GM10266 (cell line): Measurements from ENCODE around the gene CSNK1G3.

Experiments
- DNase-seq: peaks from one replicate; pipeline ENCODE4 v3.0.0; 2012; ENCODE audit errors: extremely low spot score
- TF ChIP-seq, protein P1 (sequence below): IDR thresholded peaks from 2 replicates; pipeline ENCODE4 v1.5.1; 2012; ENCODE audit warnings: mild to moderate bottlenecking, low read depth; ENCODE audit not compliant: control insufficient read depth, insufficient read depth; ENCODE audit errors: missing control alignments

The CSNK1G3 gene

GRCh38 chr5:123514615-123515355 is 2.8 kb downstream of the CSNK1G3 start:
- DNase-seq: no peak
- TF ChIP-seq, protein P1, sequence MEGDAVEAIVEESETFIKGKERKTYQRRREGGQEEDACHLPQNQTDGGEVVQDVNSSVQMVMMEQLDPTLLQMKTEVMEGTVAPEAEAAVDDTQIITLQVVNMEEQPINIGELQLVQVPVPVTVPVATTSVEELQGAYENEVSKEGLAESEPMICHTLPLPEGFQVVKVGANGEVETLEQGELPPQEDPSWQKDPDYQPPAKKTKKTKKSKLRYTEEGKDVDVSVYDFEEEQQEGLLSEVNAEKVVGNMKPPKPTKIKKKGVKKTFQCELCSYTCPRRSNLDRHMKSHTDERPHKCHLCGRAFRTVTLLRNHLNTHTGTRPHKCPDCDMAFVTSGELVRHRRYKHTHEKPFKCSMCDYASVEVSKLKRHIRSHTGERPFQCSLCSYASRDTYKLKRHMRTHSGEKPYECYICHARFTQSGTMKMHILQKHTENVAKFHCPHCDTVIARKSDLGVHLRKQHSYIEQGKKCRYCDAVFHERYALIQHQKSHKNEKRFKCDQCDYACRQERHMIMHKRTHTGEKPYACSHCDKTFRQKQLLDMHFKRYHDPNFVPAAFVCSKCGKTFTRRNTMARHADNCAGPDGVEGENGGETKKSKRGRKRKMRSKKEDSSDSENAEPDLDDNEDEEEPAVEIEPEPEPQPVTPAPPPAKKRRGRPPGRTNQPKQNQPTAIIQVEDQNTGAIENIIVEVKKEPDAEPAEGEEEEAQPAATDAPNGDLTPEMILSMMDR: no peak

- TF ChIP-seq, protein P1: no peak
- DNase-seq: no peak
Measured at GRCh38 chr5:123515904-123516303, 3.9 kb downstream of the CSNK1G3 start.

- no peak for DNase-seq
- TF ChIP-seq, protein P1: no peak
Measured at GRCh38 chr5:123517476-123517875, 5.5 kb downstream of the CSNK1G3 start.

DNA sequence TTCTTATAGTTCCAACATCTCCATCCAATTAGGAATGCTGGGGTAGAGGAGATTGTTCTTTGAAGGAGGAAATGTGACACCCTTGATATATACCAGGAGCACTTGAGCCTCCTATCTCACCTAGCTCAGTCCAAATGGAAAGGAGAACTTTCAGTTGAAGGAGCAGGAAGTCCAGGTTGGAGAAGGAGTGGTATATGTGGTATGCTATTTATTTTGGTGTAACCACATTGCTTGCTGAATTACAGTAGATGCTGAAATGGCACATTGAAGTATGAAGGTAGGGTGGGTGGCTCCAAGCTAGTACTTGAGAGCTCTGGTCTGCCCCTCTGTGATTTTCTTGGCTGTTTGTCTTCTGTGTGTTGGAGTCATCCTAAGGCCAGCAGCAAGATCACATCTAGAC is 6.1 kb downstream of the CSNK1G3 start:
- DNase-seq: no peak
- TF ChIP-seq, protein P1: no peak

- DNase-seq: peak; percentile 32
- TF ChIP-seq, protein P1: no peak
Measured at GRCh38 chr5:123520677-123521247, 8.8 kb downstream of the CSNK1G3 start.

DNA sequence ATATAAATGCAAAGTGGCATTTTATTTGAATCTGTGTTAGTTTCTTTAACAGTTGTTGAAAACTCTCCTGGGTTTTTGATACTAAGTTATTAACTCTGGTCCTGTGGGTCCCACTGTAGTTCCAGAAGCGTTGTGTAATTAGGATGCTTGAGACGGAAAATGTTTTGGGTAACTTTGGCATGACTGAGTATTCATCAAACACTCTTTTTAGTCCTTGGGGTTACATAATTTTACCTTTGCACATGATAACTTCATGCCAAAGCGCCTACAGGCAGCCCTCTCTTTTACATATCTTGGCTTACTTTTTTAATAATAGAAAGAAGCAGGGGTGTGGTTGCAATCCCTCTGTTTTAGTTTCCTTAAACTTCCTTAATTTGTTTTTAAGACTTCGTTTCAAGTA is 12.2 kb downstream of the CSNK1G3 start:
- DNase-seq: no peak
- TF ChIP-seq, protein P1: no peak

- no peak for DNase-seq
- TF ChIP-seq, protein P1: no peak
Measured at GRCh38 chr5:123527190-123527589, 15.2 kb downstream of the CSNK1G3 start.
